IMR-90 (cell line): ENCODE data around the gene B3GAT2. TPM values are rescaled to one million over a fixed set of nuclear protein-coding genes. Genes with fewer than 3 reads are reported as not detected.
A peak's percentile ranks its signal among the peaks of the same experiment; 100 is the strongest.

ENCODE experiments used
- ATAC-seq: fragments of 200-7000 bp; cut with Tn5 transposase; 2 replicates; pipeline ENCODE4 v1.9.1; 2020; ENCODE audit warnings: low read depth, mild to moderate bottlenecking, moderate library complexity
- BruUV-seq: library from RNA; stranded (reverse); fragments of 400-500 nt; replicated peaks from 2 replicates; lab custom pipeline; 2021; lab: Mats Ljungman, UMichigan
- CTCF ChIA-PET: fragments of 300-600 bp; formaldehyde crosslinking; extraction: SDS; loops from one replicate; lab custom pipeline; 2021; ENCODE audit warnings: antibody characterized with exemption; lab: Yijun Ruan, JAX
- POLR2A ChIA-PET: fragments of 300-600 bp; sonication (Branson Sonifier 250); formaldehyde crosslinking; loops from one replicate; lab custom pipeline; 2022; ENCODE audit warnings: antibody characterized with exemption; ENCODE audit not compliant: unreplicated experiment; lab: Charles Lee
- DNase-seq: peaks from one replicate; pipeline ENCODE4 v3.0.0; 2013
- H2AFZ ChIP-seq: replicated peaks from 2 replicates; pipeline ENCODE3; 2013; ENCODE audit warnings: low read length, mild to moderate bottlenecking; ENCODE audit not compliant: poor library complexity
- H2AK5ac ChIP-seq: 2 replicates; pipeline ENCODE4 v1.6.1; 2013; ENCODE audit warnings: low read depth, low read length, inconsistent platforms
- H2AK9ac ChIP-seq: replicated peaks from 2 replicates; pipeline ENCODE3; 2013; ENCODE audit warnings: mild to moderate bottlenecking, low read depth, low read length, moderate library complexity; ENCODE audit not compliant: poor library complexity
- H2BK120ac ChIP-seq: 2 replicates; pipeline ENCODE4 v1.6.1; 2013; ENCODE audit warnings: low read depth, low read length, inconsistent platforms
- H2BK15ac ChIP-seq: 3 replicates; pipeline ENCODE4 v1.6.1; 2013; ENCODE audit warnings: low read depth, low read length, inconsistent platforms
- H2BK20ac ChIP-seq: 2 replicates; pipeline ENCODE4 v1.6.1; 2013; ENCODE audit warnings: low read depth, mild to moderate bottlenecking, inconsistent platforms, low read length, moderate library complexity
- H2BK5ac ChIP-seq: 2 replicates; pipeline ENCODE4 v1.6.1; 2013; ENCODE audit warnings: mild to moderate bottlenecking, low read depth, low read length, inconsistent platforms; ENCODE audit not compliant: poor library complexity, severe bottlenecking
- H3K14ac ChIP-seq: replicated peaks from 2 replicates; pipeline ENCODE4 v1.6.1; 2013; ENCODE audit warnings: low read depth, low read length, inconsistent platforms
- H3K18ac ChIP-seq: 2 replicates; pipeline ENCODE4 v1.6.1; 2013; ENCODE audit warnings: low read depth, low read length, control low read depth
- H3K23ac ChIP-seq: 2 replicates; pipeline ENCODE4 v1.6.1; 2013; ENCODE audit warnings: low read depth, low read length, inconsistent platforms
- H3K27ac ChIP-seq: 2 replicates; pipeline ENCODE4 v1.5.1; 2013; ENCODE audit warnings: mild to moderate bottlenecking, control low read depth, low read length; ENCODE audit not compliant: insufficient read depth
- H3K27me3 ChIP-seq: 2 replicates; pipeline ENCODE4 v1.6.1; 2013; ENCODE audit warnings: low read length; ENCODE audit not compliant: control insufficient read depth, insufficient read depth
- H3K36me3 ChIP-seq: 2 replicates; pipeline ENCODE4 v1.6.1; 2013; ENCODE audit warnings: low read length, mixed read lengths; ENCODE audit not compliant: control insufficient read depth, insufficient read depth
- H3K4ac ChIP-seq: 2 replicates; pipeline ENCODE4 v1.6.1; 2013; ENCODE audit warnings: low read depth, low read length, inconsistent platforms
- H3K4me1 ChIP-seq: 2 replicates; pipeline ENCODE4 v1.6.1; 2013; ENCODE audit warnings: low read length, mixed read lengths; ENCODE audit not compliant: control insufficient read depth, insufficient read depth
- H3K4me2 ChIP-seq: 2 replicates; pipeline ENCODE4 v1.6.1; 2013; ENCODE audit warnings: low read depth, mild to moderate bottlenecking, control low read depth, low read length, moderate library complexity
- H3K4me3 ChIP-seq: 2 replicates; pipeline ENCODE4 v1.5.1; 2013; ENCODE audit warnings: low read depth, mild to moderate bottlenecking, control low read depth, low read length, moderate library complexity; ENCODE audit not compliant: insufficient read depth
- H3K56ac ChIP-seq: 2 replicates; pipeline ENCODE4 v1.6.1; 2013; ENCODE audit warnings: low read length, inconsistent platforms; ENCODE audit not compliant: insufficient read depth; ENCODE audit errors: extremely low read depth
- H3K79me1 ChIP-seq, 2 experiments: 2 replicates each; pipeline ENCODE4 v1.6.1; 2013; ENCODE audit warnings: low read length in 2 of 2, inconsistent platforms in 1 of 2, low read depth in 1 of 2
- H3K9ac ChIP-seq: 2 replicates; pipeline ENCODE4 v1.6.1; 2013; ENCODE audit warnings: low read depth, low read length, control low read depth
- H3K9me1 ChIP-seq: 2 replicates; pipeline ENCODE4 v1.6.1; 2013; ENCODE audit warnings: low read length, inconsistent platforms; ENCODE audit not compliant: insufficient read depth
- H3K9me3 ChIP-seq: 2 replicates; pipeline ENCODE4 v1.6.1; 2013; ENCODE audit warnings: low read length; ENCODE audit not compliant: control insufficient read depth, insufficient read depth
- H4K20me1 ChIP-seq: 2 replicates; pipeline ENCODE4 v1.6.1; 2013; ENCODE audit warnings: low read length, inconsistent platforms; ENCODE audit not compliant: insufficient read depth
- H4K5ac ChIP-seq: 2 replicates; pipeline ENCODE4 v1.6.1; 2013; ENCODE audit warnings: mild to moderate bottlenecking, low read depth, low read length, control low read depth
- H4K8ac ChIP-seq, 2 experiments: 2 replicates each; pipeline ENCODE4 v1.6.1; 2013; ENCODE audit warnings: low read depth in 2 of 2, low read length in 2 of 2, control low read depth in 1 of 2, inconsistent platforms in 1 of 2
- H4K91ac ChIP-seq: 2 replicates; pipeline ENCODE4 v1.6.1; 2013; ENCODE audit warnings: low read depth, low read length, inconsistent platforms; ENCODE audit not compliant: insufficient read depth
- BHLHE40 ChIP-seq: fragments of 150-350 bp; IDR thresholded peaks from 2 replicates; pipeline ENCODE4 v1.6.1; 2016; ENCODE audit warnings: mild to moderate bottlenecking, low read depth, low read length
- CEBPB ChIP-seq: IDR thresholded peaks from 2 replicates; pipeline ENCODE4 v1.6.1; 2012; ENCODE audit warnings: low read depth, low read length, improper control_type of control experiment
- CHD1 ChIP-seq: IDR thresholded peaks from 2 replicates; pipeline ENCODE4 v1.6.1; 2012; ENCODE audit warnings: low read depth, low read length, improper control_type of control experiment
- FOS ChIP-seq: fragments of 150-350 bp; IDR thresholded peaks from 2 replicates; pipeline ENCODE4 v1.6.1; 2016; ENCODE audit warnings: low read depth, low read length
- MAFK ChIP-seq: IDR thresholded peaks from 2 replicates; pipeline ENCODE4 v1.6.1; 2012; ENCODE audit warnings: low read depth, low read length, improper control_type of control experiment
- MAZ ChIP-seq: IDR thresholded peaks from 2 replicates; pipeline ENCODE4 v1.6.1; 2012; ENCODE audit warnings: low read depth, mild to moderate bottlenecking, low read length, improper control_type of control experiment, moderate library complexity, borderline replicate concordance
- NFE2L2 ChIP-seq: fragments of 150-350 bp; IDR thresholded peaks from 2 replicates; pipeline ENCODE4 v1.6.1; 2016; ENCODE audit warnings: low read depth, mild to moderate bottlenecking, low read length
- POLR2A ChIP-seq: IDR thresholded peaks from 2 replicates; pipeline ENCODE4 v1.6.1; 2012; ENCODE audit warnings: mild to moderate bottlenecking, low read depth, low read length
- RCOR1 ChIP-seq: IDR thresholded peaks from 2 replicates; pipeline ENCODE4 v1.6.1; 2012; ENCODE audit warnings: mild to moderate bottlenecking, low read length, improper control_type of control experiment; ENCODE audit not compliant: insufficient replicate concordance
- RFX5 ChIP-seq: IDR thresholded peaks from 2 replicates; pipeline ENCODE4 v1.8.0; 2012; ENCODE audit warnings: low read depth, mild to moderate bottlenecking, low read length, moderate library complexity
- SMC3 ChIP-seq: fragments of 150-350 bp; IDR thresholded peaks from 2 replicates; pipeline ENCODE4 v1.6.1; 2016; ENCODE audit warnings: low read depth, mild to moderate bottlenecking, antibody characterized with exemption, low read length, moderate library complexity
- WGBS, 2 experiments: methylation state at CpG; one replicate each; pipeline versions ENCODE4 v1.1.5 to v1.1.7; 2013; ENCODE audit warnings: missing lambda C conversion rate in 2 of 2; ENCODE audit not compliant: insufficient read length in 1 of 2; ENCODE audit errors: extremely low coverage in 2 of 2; 5-methylcytosine and 5-hydroxymethylcytosine counted together
- dilution Hi-C: fragments of 300-500 bp; cut with HindIII; formaldehyde crosslinking; loops from one replicate; pipeline ENCODE4 v1.14.3; 2018; ENCODE audit warnings: low sequenced_read_pairs; ENCODE audit not compliant: unreplicated experiment
- in situ Hi-C: fragments of 300-500 bp; cut with MboI; formaldehyde crosslinking; loops from 3 replicates; pipeline ENCODE4 v1.14.3; 2019; ENCODE audit warnings: low sequenced_read_pairs, inconsistent platforms, mixed read lengths
- intact Hi-C: fragments of 100-400 bp; cut with micrococcal nuclease; formaldehyde crosslinking; loops from 2 replicates; pipeline ENCODE4 v1.10.0; 2022
- polyA plus RNA-seq, 3 experiments: library from polyadenylated mRNA; depleted of rRNA; stranded (reverse); fragments of >200 nt; gene quantifications; 2 replicates each; pipeline ENCODE4 v1.2.3, GENCODE V29; 2012; ENCODE audit warnings: low replicate concordance in 1 of 3
- total RNA-seq: library from RNA; depleted of rRNA; stranded (reverse); fragments of >200 nt; gene quantifications from 2 replicates; pipeline ENCODE4 v1.2.3, GENCODE V29; 2012
- TF ChIP-seq, protein P1 (sequence below): fragments of 150-350 bp; IDR thresholded peaks from 2 replicates; pipeline ENCODE4 v1.6.1; 2016; ENCODE audit warnings: low read depth, mild to moderate bottlenecking, low read length, moderate library complexity, borderline replicate concordance
- TF ChIP-seq, protein P2 (sequence below): fragments of 150-350 bp; IDR thresholded peaks from 2 replicates; pipeline ENCODE4 v1.6.1; 2017; ENCODE audit warnings: mild to moderate bottlenecking, antibody characterized with exemption, low read length, low read depth
- TF ChIP-seq, protein P3 (sequence below): conservative IDR thresholded peaks from 2 replicates; pipeline ENCODE4 v1.5.1; 2012; ENCODE audit warnings: mild to moderate bottlenecking, low read depth, low read length, improper control_type of control experiment

B3GAT2 gene
- total and polyA plus RNA-seq, 2 of the 4 experiments (the other 2 are of a cell fraction), result 0.02 TPM; not detected in 1

DNA sequence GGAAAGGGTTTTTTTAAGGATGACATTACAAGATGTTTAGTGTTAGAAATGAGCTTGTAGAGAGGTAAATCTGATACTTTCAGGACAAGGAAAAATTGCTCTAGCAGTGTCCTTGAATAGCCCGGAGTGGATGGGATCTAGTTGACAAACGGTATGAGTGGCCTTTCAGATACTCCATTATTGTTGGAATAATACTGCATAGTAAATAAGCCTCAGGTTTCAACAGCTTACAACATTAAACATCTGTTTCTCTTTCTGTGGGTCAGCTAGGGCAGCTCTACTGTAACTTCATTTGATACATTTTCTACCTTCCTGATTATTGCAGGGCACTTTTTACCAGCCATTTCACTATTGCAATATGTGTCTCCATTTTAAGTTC lies 118.0 kb downstream of the B3GAT2 start:
- no CpG with 5 or more reads among the region's 2 CpGs for WGBS, 2 experiments
- H3K27me3 ChIP-seq, result no peaks in the 10 kb centered on the region
- no peak overlapping the region for H2AK9ac ChIP-seq
- TF ChIP-seq, protein P1, sequence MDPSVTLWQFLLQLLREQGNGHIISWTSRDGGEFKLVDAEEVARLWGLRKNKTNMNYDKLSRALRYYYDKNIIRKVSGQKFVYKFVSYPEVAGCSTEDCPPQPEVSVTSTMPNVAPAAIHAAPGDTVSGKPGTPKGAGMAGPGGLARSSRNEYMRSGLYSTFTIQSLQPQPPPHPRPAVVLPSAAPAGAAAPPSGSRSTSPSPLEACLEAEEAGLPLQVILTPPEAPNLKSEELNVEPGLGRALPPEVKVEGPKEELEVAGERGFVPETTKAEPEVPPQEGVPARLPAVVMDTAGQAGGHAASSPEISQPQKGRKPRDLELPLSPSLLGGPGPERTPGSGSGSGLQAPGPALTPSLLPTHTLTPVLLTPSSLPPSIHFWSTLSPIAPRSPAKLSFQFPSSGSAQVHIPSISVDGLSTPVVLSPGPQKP, result no peak
- TF ChIP-seq SMC3 (no peak), MAZ (no peak), BHLHE40 (no peak), CEBPB (no peak), RFX5 (no peak), FOS (no peak), RCOR1 (no peak), MAFK (no peak), CHD1 (no peak), POLR2A (no peak), NFE2L2 (no peak)
- TF ChIP-seq, protein P2, sequence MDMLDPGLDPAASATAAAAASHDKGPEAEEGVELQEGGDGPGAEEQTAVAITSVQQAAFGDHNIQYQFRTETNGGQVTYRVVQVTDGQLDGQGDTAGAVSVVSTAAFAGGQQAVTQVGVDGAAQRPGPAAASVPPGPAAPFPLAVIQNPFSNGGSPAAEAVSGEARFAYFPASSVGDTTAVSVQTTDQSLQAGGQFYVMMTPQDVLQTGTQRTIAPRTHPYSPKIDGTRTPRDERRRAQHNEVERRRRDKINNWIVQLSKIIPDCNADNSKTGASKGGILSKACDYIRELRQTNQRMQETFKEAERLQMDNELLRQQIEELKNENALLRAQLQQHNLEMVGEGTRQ, result no peak
- TF ChIP-seq, protein P3, sequence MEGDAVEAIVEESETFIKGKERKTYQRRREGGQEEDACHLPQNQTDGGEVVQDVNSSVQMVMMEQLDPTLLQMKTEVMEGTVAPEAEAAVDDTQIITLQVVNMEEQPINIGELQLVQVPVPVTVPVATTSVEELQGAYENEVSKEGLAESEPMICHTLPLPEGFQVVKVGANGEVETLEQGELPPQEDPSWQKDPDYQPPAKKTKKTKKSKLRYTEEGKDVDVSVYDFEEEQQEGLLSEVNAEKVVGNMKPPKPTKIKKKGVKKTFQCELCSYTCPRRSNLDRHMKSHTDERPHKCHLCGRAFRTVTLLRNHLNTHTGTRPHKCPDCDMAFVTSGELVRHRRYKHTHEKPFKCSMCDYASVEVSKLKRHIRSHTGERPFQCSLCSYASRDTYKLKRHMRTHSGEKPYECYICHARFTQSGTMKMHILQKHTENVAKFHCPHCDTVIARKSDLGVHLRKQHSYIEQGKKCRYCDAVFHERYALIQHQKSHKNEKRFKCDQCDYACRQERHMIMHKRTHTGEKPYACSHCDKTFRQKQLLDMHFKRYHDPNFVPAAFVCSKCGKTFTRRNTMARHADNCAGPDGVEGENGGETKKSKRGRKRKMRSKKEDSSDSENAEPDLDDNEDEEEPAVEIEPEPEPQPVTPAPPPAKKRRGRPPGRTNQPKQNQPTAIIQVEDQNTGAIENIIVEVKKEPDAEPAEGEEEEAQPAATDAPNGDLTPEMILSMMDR, result no peak
- H2AK5ac ChIP-seq, result no peak overlapping the region
- H3K9ac ChIP-seq, result no peak overlapping the region
- H3K4me1 ChIP-seq, result peaks cover 5% of the 10 kb centered on the region
- no peaks in the 10 kb centered on the region for H3K36me3 ChIP-seq
- CTCF ChIA-PET, result no interaction called here
- H3K14ac ChIP-seq, result no peak overlapping the region
- no peak overlapping the region for H4K8ac ChIP-seq
- peak overlapping the region; percentile 52; the same call in 1 of the 2 replicates for H3K18ac ChIP-seq
- H3K9me3 ChIP-seq, result no peaks in the 10 kb centered on the region
- in situ Hi-C loops, result no loop called here
- H3K79me1 ChIP-seq, result peaks cover 0 to 3% of the 10 kb centered on the region in 2 experiments; a peak in 3 of 4 replicates
- no peak overlapping the region for H4K91ac ChIP-seq
- H2BK20ac ChIP-seq, result no peak overlapping the region
- no peak overlapping the region for H3K4me3 ChIP-seq
- no peak overlapping the region for H2BK15ac ChIP-seq
- H3K56ac ChIP-seq, result no peak overlapping the region
- ATAC-seq (peak; percentile 62), DNase-seq (peak; percentile 11)
- H3K4ac ChIP-seq, result no peak overlapping the region
- H3K27ac ChIP-seq, result no peak overlapping the region
- H2BK120ac ChIP-seq, result no peak overlapping the region
- no peak overlapping the region for H4K5ac ChIP-seq
- H3K23ac ChIP-seq, result no peak overlapping the region; the same call in 1 of the 2 replicates
- intact Hi-C loops, result no loop called here
- no peak overlapping the region for H2AFZ ChIP-seq
- H4K20me1 ChIP-seq, result no peaks in the 10 kb centered on the region
- H3K4me2 ChIP-seq, result no peak overlapping the region
- peaks cover 5% of the 10 kb centered on the region; the same call in 1 of the 2 replicates for H3K9me1 ChIP-seq
- H2BK5ac ChIP-seq, result no peak overlapping the region
- BruUV-seq, result no TSS peak
- dilution Hi-C loops, result no loop called here
- POLR2A ChIA-PET, result no interaction called here
